HG02938 (cell line): ENCODE data around the gene ABTB2.

Experiments used
- ATAC-seq: cut with Tn5 transposase; IDR thresholded peaks from one replicate; pipeline ENCODE4 v1.9.1; 2021; ENCODE audit warnings: mild to moderate bottlenecking, moderate library complexity; ENCODE audit not compliant: unreplicated experiment

The ABTB2 gene

DNA sequence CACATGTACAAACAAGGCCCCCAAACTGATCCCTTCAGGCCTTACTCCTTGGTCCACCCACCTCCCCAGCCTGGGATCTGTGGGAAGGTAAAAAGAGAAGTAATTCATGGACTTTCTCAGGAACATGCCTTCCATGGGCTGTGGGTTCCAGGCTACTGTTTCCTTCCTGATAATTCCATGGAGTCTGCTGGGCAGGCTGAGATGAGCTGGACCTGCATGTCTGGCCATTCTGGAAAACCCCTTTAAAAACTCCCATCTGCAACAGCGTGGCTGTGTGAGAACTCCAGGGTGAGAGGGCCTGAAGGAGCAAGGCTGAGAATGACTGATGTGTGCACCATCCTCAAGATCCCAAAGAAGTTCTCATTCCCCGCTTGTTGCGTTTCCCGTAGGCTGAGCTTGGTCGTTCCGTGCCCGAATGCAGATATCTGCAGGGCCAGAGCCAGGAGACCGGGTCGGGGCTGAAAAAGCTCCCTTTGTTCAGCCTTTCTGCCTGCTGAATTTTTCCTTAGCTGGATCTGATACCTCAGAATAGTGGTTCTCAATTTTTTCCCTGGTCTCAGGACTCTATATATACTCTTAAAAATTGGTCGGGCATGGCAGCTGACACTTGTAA is 179.5 kb downstream of the ABTB2 start:
- no peak for ATAC-seq

DNA sequence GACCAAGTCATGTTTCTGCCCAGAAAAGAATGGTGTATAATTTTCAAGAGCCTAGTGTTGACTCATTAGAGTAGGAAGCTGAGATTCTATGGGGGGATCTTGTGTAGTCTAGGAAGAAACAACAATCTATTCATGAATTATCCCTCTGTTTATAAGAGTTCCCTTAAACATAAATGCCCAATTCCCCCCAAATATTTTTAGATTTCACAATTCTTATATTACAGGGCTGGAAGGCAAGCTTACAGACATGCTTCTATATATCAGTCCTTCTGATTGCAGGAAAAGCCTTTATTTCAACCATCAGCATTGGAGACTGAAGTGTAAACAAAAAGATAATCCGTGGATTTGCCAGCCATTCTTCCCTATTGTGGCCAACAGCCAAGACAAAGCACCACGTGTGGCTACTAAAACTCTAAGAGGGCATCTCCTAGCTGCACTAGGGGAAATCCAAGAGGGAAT is 181.0 kb downstream of the ABTB2 start:
- no peak for ATAC-seq

DNA sequence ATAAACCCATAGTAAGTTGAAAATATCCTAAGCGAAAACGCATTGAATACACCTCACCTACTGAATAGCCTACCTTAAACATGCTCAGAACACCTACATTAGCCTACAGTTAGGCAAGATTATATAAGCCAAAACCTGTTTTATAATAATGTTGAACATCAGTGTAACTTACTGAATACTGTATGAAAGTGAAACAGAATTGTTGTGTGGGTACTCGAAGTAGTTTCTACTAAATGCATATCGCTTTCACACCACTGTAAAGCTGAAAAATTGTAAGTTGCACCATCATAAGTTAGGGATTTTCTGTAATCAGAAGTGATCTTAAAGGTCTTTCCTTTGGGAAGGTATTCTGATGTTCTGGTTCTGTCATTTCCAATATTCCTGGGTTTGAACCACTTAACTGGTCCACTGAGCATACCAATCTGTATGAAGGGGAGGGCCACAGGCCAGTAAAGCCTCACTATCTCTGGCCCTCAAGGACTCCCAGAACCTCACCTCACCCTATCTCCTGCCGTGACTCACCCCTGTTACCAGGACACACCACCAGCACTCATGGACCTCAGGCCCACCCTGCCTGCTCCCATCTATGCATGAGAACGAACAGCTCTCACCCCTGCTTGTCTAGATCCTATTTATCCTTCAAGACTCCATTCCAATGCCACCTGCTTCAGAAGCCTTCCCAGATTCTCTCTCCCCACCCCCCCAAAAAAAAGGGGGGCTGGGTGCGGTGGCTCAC is 182.4 kb downstream of the ABTB2 start:
- ATAC-seq = no peak

- ATAC-seq = peak; percentile 71
These were observed 183.3 kb downstream of the ABTB2 start for GRCh38 chr11:34174412-34175041.

DNA sequence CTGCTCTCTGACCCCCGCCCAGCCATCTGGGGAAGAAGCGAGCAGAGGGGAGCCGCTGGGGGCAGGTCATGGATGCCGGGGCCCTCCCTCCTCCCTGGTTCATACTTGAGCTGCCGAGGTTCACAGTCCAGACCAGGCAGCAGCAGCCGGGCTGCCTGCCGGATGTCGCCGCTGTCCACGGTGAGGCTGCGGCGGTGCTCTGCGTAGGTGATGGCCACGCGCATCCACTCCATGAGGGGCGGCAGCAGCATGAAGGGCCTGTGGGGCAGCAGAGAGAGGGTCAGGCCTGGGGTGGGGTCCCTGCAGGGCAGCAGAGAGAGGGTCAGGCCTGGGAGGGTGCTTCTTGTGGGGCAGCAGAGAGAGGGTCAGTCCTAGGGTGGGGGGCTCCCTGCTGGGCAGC is 184.8 kb downstream of the ABTB2 start:
- ATAC-seq = no peak

- no peak for ATAC-seq
These were observed 188.1 kb downstream of the ABTB2 start for GRCh38 chr11:34169686-34170085.

DNA sequence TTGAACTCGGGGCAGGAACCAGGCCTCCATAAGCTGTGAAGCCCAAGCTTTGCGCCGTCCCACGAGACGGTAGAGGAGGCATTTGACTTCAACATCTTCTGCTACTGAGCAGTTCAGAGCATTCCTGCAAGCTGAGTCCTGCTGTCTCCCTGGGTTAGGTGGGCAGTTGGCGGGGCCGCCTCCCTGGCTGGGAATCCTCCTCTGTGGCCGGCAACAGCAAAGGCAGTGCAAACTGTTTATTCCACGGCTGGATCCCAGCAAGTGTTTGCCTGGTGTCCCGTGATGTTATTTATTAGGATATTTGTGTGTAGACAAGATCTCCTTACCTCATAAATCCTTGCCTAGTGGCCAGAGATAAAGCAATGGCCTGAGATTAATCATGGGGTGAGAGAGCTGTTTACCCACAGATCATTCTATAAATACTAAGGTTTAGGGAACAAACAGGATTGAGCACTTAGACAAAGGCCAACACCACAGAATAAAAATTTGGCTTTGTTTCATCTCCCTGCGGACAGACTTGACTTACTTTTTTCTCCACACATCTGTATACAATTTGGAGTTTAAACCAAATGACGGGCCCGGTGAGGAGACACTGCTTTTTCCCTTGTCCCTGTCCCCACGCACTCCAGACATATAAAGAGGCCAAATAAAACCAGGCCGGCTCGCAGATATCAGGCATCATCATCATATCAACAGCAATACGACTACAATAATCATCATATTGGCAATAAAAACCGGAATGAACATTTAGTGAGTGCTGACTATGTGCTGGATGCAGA is 189.0 kb downstream of the ABTB2 start:
- ATAC-seq = no peak

DNA sequence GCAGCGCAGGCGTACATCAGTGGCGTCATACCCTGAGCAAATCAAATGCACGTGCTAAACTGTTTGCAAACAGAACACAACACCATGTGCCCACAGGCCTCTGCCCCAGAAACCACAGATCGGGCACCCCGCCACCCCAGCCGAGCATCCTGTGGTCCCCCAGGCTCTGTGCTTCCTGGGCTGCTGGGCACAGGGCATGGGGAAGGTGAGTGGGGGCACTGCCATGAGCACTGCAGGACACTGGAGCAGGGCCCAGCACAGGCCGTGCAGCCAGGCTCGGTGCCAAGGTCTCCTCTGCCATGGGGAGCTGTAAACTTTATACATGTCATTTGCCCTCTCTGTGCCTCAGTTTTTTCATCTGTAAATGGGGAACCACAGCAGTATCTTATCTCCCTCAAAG is 189.8 kb downstream of the ABTB2 start:
- ATAC-seq = no peak

- no peak for ATAC-seq
These were observed 190.7 kb downstream of the ABTB2 start for GRCh38 chr11:34166806-34167740.

DNA sequence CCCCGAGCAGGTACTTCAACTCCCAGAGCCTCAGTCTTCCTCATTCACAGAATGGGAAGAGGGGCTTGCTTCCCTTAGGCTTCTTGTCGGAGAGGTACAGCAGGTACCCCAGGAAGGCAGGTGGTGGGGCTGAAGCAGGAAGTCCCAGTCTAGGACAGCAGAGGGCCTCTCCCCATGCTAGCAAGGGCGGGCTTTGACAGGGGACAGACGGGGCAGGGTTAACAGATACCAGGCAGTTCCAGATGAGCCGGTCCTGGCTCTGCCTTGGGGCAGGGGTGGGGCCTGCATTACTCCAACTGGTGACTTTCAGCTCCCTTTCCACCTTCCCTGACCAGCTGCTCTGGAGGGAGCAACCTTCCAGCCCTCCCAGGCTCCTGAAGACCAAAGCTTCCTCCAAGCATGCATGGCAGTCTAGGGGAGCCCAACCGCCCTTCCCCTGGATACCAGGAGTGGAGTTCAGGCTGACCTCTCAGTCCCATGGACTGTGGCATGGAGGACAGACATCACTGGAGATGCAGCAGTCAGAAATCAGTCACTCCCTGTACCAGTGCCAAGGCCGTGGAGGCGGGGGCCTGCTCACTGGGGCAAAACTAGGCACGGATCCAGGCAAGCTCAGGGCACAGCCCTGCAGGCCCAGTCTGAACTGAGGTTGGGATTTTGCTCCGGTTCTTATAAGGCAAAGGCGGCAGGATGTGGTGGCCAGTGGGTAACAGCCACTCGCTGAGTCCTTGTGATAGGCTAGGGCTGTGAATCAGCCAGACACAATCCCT is 191.8 kb downstream of the ABTB2 start:
- no peak for ATAC-seq

DNA sequence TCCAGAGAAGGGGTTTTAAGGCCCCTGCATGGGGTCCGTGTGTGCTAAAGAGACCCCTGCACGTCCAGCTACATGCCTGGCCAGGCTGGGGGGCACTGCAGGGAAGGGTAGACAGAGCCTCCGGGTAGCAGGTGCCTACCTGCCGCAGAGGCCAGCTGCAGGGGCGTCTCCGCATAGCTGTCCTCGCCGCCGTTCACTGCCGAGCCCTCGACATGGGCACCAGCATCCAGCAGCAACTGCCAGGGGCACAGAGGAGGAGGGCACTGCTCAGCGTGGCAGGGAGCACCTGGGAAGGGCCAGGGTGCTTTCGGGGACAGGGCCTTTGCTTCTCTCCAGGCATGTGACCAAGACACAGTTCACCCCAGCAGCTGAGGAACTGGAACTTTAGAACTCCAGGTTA is 192.7 kb downstream of the ABTB2 start:
- no peak for ATAC-seq

GRCh38 chr11:34162856-34163255 is 195.0 kb downstream of the ABTB2 start:
- ATAC-seq = no peak

GRCh38 chr11:34162493-34162820 is 195.4 kb downstream of the ABTB2 start:
- no peak for ATAC-seq

- no peak for ATAC-seq
These were observed 195.9 kb downstream of the ABTB2 start for GRCh38 chr11:34161812-34162492.

GRCh38 chr11:34161361-34161760 is 196.4 kb downstream of the ABTB2 start:
- ATAC-seq = no peak

- no peak for ATAC-seq
These were observed 197.0 kb downstream of the ABTB2 start for GRCh38 chr11:34160791-34161190.

DNA sequence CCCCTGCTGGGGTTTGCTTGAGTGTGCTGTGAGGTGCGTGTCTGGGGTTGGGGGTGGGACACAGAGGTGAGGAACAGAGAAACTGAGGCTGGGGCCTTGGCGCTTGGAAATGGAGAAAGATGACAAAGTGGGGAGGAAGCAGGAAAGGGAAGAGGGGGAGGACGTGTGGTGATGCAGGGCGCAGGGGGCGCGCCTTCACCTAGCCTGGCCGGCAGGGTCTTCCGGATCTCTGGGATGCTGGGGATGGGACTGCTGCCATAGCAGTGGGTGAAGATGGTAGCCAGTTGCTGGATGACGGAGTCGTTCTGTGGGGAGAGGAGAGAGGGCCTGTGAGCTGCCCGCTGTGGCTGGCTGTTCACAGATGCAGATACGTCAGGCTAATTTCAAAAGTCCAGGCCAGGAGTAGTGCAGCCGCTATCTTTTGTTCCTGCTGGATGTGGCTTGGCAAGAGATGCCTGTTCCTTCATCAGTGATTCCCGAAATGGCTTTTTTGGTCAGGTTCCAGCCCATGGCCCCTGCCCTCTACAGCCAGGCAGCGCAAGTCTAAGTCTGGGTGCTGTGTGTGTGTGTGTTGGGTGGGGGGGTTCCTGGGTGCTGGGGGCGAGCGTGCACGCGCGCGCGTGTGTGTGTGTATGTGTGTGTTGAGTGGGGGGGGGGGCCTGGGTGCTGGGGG is 197.6 kb downstream of the ABTB2 start:
- ATAC-seq = no peak

- ATAC-seq = no peak
These were observed 199.1 kb downstream of the ABTB2 start for GRCh38 chr11:34158661-34159060.

DNA sequence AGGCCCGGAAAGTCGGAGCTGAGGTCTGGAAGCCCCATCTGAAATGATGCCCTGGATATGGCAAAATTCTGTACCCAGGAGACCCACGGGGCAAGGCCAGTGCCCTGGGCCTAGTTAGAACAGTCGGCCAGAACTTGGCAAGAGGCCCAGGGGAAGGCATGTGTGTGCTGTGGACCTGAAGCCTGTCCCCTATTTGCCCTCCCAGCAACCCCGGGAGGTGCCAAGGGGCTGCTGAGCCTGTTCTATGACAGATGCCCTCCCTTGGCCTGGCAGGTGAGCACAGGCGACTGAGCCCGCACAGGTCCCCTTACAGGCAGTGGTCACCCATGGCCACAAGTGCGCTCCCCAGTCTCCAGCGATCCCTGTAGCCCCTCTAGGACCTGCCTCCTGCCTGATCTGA is 200.6 kb downstream of the ABTB2 start:
- ATAC-seq = no peak
